GM18868 (cell line): Measurements from ENCODE around the gene BUB1.
"Not testable (repeated sequence)": the region's sequence is repeated elsewhere in the genome, so short reads cannot be mapped to it uniquely, and the experiment has no call there.

ENCODE experiments used
- ATAC-seq: cut with Tn5 transposase; IDR thresholded peaks from one replicate; pipeline ENCODE4 v1.9.1; 2021; ENCODE audit warnings: mild to moderate bottlenecking, moderate library complexity; ENCODE audit not compliant: unreplicated experiment

Gene BUB1

GRCh38 chr2:110691612-110692258 is 13.9 kb upstream of the BUB1 start:
- ATAC-seq = no peak

GRCh38 chr2:110690083-110690965 is 12.5 kb upstream of the BUB1 start:
- ATAC-seq = no peak

GRCh38 chr2:110688594-110689091 is 10.8 kb upstream of the BUB1 start:
- ATAC-seq = no peak

GRCh38 chr2:110687775-110688484 is 10.1 kb upstream of the BUB1 start:
- ATAC-seq = not testable (repeated sequence)

- ATAC-seq = no peak
Observed at GRCh38 chr2:110682872-110683271, 5.0 kb upstream of the BUB1 start.

DNA sequence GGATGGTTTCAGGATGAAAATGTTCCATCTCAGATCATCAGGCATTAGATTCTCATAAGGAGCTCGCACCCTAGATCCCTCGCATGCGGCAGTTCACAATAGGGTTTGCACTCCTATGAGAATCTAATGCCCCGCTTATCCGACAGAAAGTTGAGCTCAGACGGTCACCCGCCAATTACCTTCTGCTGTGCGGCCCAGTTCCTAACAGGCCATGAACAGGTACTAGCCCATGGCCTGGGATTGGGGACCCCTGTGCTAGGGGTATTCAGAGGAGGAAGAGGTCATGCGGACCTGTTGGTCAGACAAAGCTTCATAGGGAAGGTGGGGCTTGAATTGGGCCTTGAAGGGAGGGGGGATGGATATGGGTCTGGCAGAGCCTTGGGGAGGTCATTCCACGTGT is 4.4 kb upstream of the BUB1 start:
- no peak for ATAC-seq

DNA sequence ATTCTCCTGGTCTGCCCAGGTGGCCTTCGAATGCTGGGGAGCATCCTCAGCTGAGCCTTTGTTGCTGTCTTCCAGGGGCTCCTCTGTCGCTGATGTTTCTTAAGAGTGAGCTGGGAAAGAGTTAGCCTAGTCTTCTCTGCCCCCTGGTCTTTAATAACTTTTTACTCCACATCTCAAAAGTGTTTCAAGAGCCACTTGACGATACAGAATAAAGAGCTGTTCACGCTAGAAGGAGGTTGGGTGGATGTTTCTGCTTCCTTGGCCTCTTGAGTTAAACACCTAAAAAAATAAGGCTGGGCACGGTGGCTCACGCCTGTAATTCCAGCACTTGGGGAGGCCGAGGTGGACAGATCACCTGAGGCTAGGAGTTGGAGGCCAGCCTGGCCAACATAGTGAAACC is 2.8 kb upstream of the BUB1 start:
- ATAC-seq = no peak

- ATAC-seq = no peak
Observed at GRCh38 chr2:110679865-110680264, 2.0 kb upstream of the BUB1 start.

- ATAC-seq = no peak
Observed at GRCh38 chr2:110679337-110679707, 1.5 kb upstream of the BUB1 start.

GRCh38 chr2:110678457-110679336 is 834 bp upstream of the BUB1 start:
- ATAC-seq = no peak

- no peak for ATAC-seq
Observed at GRCh38 chr2:110677080-110677479, 783 bp downstream of the BUB1 start.

DNA sequence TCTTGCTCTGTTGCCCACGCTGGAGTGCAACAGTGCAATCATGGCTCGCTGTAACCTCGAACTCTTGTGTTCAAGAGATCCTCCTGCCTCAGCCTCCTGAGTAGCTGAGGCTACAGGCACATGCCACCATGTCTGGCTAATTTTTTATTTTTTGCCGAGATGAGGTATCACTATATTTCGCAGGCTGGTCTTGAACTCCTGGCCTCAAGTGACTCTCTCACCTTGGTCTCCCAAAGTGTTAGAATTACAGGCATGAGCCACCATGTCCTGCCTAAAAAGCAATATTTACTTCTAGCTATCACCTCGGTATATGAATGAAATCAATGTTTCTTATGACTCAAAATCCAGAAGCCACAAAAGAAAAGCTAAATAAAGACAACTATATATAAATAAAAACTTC is 2.2 kb downstream of the BUB1 start:
- no peak for ATAC-seq

GRCh38 chr2:110674620-110675555 is 3.0 kb downstream of the BUB1 start:
- peak; percentile 88 for ATAC-seq

DNA sequence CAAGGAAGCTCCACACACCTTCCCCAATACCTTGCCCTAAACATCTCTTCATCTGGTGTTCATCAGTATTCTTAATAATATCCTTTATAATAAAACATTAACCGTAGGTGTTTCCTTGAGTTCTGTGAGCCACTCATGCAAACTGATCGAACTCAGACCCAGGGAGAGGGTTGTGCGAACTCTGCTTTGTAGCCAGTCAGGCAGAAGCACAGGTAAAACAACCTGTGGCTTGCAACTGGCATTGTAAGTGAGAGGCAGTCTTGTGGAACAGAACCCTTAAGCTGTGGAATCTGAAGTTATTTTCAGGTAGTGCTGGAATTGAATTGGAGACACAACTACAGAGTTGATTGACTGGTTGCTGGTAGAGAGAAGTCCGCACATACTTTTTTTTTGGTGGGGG is 4.7 kb downstream of the BUB1 start:
- ATAC-seq = no peak

GRCh38 chr2:110670826-110671225 is 7.0 kb downstream of the BUB1 start:
- ATAC-seq = no peak

GRCh38 chr2:110669079-110669478 is 8.8 kb downstream of the BUB1 start:
- ATAC-seq = no peak

GRCh38 chr2:110667071-110667470 is 10.8 kb downstream of the BUB1 start:
- ATAC-seq = no peak

DNA sequence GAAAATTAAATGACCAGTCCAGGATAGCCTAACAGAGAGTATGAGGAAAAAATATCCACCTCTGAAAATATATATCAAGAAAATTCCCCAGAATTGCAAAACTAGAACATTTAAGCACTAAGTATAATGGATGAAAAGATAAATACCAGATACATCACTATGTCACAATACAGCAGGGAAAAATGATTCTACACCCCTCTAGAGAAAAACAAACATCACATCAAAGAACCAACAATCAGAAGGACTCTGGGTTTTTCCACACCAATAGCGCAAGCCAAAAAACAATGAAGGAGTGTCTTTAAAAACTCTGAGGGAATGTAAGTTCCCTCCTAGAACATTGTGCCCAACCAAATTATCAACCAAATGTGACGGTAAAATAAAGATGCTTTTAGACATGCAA is 13.7 kb downstream of the BUB1 start:
- no peak for ATAC-seq

- ATAC-seq = no peak
Observed at GRCh38 chr2:110662560-110662959, 15.3 kb downstream of the BUB1 start.

DNA sequence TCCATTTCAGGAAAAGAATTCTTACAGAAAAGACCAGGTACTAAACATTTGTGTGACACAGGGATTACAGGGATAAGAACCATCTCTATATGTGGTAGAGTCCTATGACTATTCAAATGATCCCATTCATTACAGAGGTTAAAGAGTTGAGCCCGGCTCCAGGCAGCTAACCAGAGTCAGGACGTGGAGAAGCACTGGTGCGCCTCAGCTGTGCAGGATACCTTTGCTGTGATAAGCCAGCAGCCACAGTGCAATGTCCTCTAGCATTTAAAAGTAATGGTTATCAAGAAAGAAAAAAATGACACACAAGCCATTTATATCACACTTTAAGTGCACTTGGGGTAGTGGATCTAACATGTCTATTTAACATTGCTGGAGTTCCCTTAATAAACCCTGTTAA is 17.3 kb downstream of the BUB1 start:
- ATAC-seq = no peak
